HepG2 (cell line): Measurements from ENCODE around the gene CARMIL3. TPM values are rescaled to one million over a fixed set of nuclear protein-coding genes. Genes with fewer than 3 reads are reported as not detected.

Source experiments
- ARNT2 ChIP-seq: sonication (generic); formaldehyde crosslinking; IDR thresholded peaks from 2 replicates; pipeline ENCODE4 v1.8.0; 2022; ENCODE audit warnings: mild to moderate bottlenecking, low read depth, missing genetic modification reagents, moderate library complexity
- E2F1 ChIP-seq: sonication (generic); formaldehyde crosslinking; IDR thresholded peaks from 2 replicates; pipeline ENCODE4 v1.5.0; 2020; ENCODE audit warnings: missing genetic modification reagents
- HMGXB3 ChIP-seq: sonication (generic); formaldehyde crosslinking; IDR thresholded peaks from 2 replicates; pipeline ENCODE4 v1.4.0; 2020; ENCODE audit warnings: missing genetic modification reagents, borderline replicate concordance
- HOXA3 ChIP-seq: sonication (generic); formaldehyde crosslinking; IDR thresholded peaks from 2 replicates; pipeline ENCODE4 v1.5.0; 2020; ENCODE audit warnings: missing genetic modification reagents
- JUND ChIP-seq: sonication (generic); formaldehyde crosslinking; IDR thresholded peaks from 2 replicates; pipeline ENCODE4 v1.8.0; 2022; ENCODE audit warnings: mild to moderate bottlenecking, missing genetic modification reagents
- MLX ChIP-seq: IDR thresholded peaks from 2 replicates; pipeline ENCODE4 v1.6.1; 2016
- NKX3-1 ChIP-seq: sonication (generic); formaldehyde crosslinking; IDR thresholded peaks from 2 replicates; pipeline ENCODE4 v1.5.0; 2020; ENCODE audit warnings: missing genetic modification reagents
- PAXIP1 ChIP-seq: sonication (generic); formaldehyde crosslinking; conservative IDR thresholded peaks from 2 replicates; pipeline ENCODE4 v1.4.0; 2020; ENCODE audit warnings: mild to moderate bottlenecking, missing genetic modification reagents, moderate library complexity
- RBM39 ChIP-seq: fragments of 200-400 bp; formaldehyde crosslinking; IDR thresholded peaks from one replicate; pipeline ENCODE4 v1.6.1; 2018; ENCODE audit warnings: antibody characterized with exemption, mild to moderate bottlenecking, low read depth, low read length; ENCODE audit not compliant: poor library complexity, severe bottlenecking
- TMF1 ChIP-seq: sonication (generic); formaldehyde crosslinking; IDR thresholded peaks from 2 replicates; pipeline ENCODE4 v1.8.1; 2022; ENCODE audit warnings: low read depth, missing genetic modification reagents
- ZBTB42 ChIP-seq: sonication (generic); formaldehyde crosslinking; IDR thresholded peaks from 2 replicates; pipeline ENCODE4 v1.5.0; 2020; ENCODE audit warnings: mild to moderate bottlenecking, missing genetic modification reagents
- ZBTB7A ChIP-seq: sonication (generic); formaldehyde crosslinking; IDR thresholded peaks from 2 replicates; pipeline ENCODE4 v1.8.0; 2022; ENCODE audit warnings: mild to moderate bottlenecking, missing genetic modification reagents
- ZEB1 ChIP-seq: IDR thresholded peaks from 2 replicates; pipeline ENCODE4 v1.6.1; 2012; ENCODE audit warnings: mild to moderate bottlenecking, low read depth, inconsistent platforms; ENCODE audit not compliant: insufficient replicate concordance
- ZGPAT ChIP-seq: IDR thresholded peaks from 2 replicates; pipeline ENCODE4 v1.6.1; 2016; ENCODE audit warnings: mild to moderate bottlenecking
- ZNF136 ChIP-seq: sonication (generic); formaldehyde crosslinking; IDR thresholded peaks from 2 replicates; pipeline ENCODE4 v1.8.1; 2022; ENCODE audit warnings: low read depth, mild to moderate bottlenecking, moderate library complexity, missing genetic modification reagents
- ZNF720 ChIP-seq: sonication (generic); formaldehyde crosslinking; IDR thresholded peaks from 2 replicates; pipeline ENCODE4 v1.4.0; 2020; ENCODE audit warnings: missing genetic modification reagents
- ZNF792 ChIP-seq: IDR thresholded peaks from 2 replicates; pipeline ENCODE4 v1.6.1; 2016
- polyA plus RNA-seq, 8 experiments: library from polyadenylated mRNA; depleted of rRNA in 3 of 8; stranded (reverse) in 7 of 8; unstranded in 1 of 8; fragments of >200 nt; fragmentation: Illumina TruSeq in 4 of 8; extraction: Trizol in 4 of 8; gene quantifications; 2 replicates each; pipeline versions ENCODE4 v1.2.1 to v1.2.3, GENCODE V29; 2011 to 2016; ENCODE audit warnings: low read depth in 4 of 8, missing spikeins in 1 of 8, mixed read lengths in 1 of 8; ENCODE audit not compliant: insufficient read depth in 1 of 8
- total RNA-seq, 5 experiments: library from RNA; depleted of rRNA; stranded (reverse); fragments of >200 nt; fragmentation: Illumina TruSeq; extraction: Trizol; gene quantifications; 2 replicates each; pipeline ENCODE4 v1.2.3, GENCODE V29; 2016; ENCODE audit warnings: low read depth in 1 of 5

The CARMIL3 gene
- total and polyA plus RNA-seq, 2 of the 13 experiments (the other 11 are each of a cell fraction or from before 2014, with no cell fraction given), result 0.27 to 0.55 TPM

GRCh38 chr14:24095271-24096068, 43.7 kb downstream of the CARMIL3 start (continued):
- TF ChIP-seq MLX (CRISPR knock-in tag), result peak; percentile 97
- TF ChIP-seq ZNF792 (CRISPR knock-in tag), result peak; percentile 100
- TF ChIP-seq E2F1 (CRISPR knock-in tag), result no peak; the same call in 1 of the 2 replicates
- TF ChIP-seq HOXA3, result peak; percentile 94
- TF ChIP-seq ZNF136 (CRISPR knock-in tag), result peak; percentile 98
- peak; percentile 94; the same call in 1 of the 2 replicates for TF ChIP-seq ZNF720
- no peak for TF ChIP-seq ZBTB7A (CRISPR knock-in tag)
- no peak for TF ChIP-seq JUND (CRISPR knock-in tag)
- TF ChIP-seq NKX3-1 (CRISPR knock-in tag), result peak; percentile 68
- peak; percentile 99 for TF ChIP-seq ZGPAT (CRISPR knock-in tag)
- TF ChIP-seq ZEB1, result no peak
- peak; percentile 87 for TF ChIP-seq RBM39
- TF ChIP-seq PAXIP1, result peak; percentile 98
- peak; percentile 100 for TF ChIP-seq HMGXB3
- peak; percentile 74; the same call in 1 of the 2 replicates for TF ChIP-seq ZBTB42 (CRISPR knock-in tag)
- TF ChIP-seq TMF1 (CRISPR knock-in tag), result peak; percentile 96
- peak; percentile 99 for TF ChIP-seq ARNT2
